HG02610 (cell line): ENCODE data around the gene MYO7B.

Source experiments
- ATAC-seq: cut with Tn5 transposase; IDR thresholded peaks from one replicate; pipeline ENCODE4 v1.9.1; 2021; ENCODE audit warnings: mild to moderate bottlenecking, moderate library complexity; ENCODE audit not compliant: unreplicated experiment

MYO7B gene

DNA sequence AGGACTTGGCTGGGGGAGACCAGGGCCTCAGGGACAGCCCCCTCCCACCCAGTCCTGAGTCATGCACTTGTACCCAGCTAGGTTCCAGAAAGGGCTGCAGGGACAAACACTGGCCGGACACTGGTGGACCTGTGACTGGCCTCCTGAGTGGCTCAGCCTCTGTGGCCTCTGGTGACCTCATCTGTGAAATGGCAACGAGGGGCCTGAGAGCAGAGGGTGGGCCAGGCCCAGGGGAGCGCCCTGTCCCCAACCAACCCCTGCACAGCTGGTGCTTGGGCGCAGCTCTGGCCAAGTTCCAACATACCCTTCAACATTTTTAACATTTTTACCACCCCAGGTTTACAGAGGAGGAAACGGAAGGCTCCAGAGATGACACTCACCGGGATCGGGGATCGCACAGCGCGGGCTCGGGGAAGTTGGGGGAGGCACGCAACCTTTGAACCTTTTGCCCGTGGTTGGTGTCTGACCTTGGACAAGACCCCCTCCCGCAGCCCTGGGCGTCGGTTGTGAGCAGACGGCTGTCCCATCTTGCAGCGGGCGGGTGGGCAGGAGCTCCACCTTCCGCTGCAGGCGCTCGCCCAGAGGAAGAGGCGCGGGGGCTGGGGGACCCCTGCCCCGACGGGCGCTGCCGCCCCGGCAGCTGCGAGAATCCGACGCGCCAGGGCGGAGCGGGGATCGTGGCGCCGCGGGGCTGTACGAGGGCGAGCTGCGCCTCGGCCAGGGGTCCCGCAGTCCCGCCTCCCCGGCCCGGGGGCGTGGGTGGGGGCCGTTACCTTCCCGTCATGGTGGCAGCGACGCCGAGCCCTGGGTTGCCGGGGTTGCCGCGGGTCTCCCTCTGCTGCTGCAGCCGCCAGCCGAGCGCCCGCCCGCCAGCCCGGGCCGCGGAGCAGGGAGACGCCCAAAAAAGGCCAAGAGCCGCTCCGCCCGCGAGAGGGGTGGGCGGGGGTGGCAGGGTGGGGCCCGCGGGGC is 139.0 kb downstream of the MYO7B start:
- ATAC-seq, result no peak

GRCh38 chr2:127675331-127676261 is 140.1 kb downstream of the MYO7B start, which contains the start of gene LIMS2:
Gene LIMS2, minus strand, starts transcription at chr2:127675530. Its CDS starts 506 bp downstream, at chr2:127675024.
- ATAC-seq, result no peak

- no peak for ATAC-seq
Measured at GRCh38 chr2:127676906-127677305, 141.4 kb downstream of the MYO7B start.

GRCh38 chr2:127678531-127678930 is 143.0 kb downstream of the MYO7B start:
- no peak for ATAC-seq

DNA sequence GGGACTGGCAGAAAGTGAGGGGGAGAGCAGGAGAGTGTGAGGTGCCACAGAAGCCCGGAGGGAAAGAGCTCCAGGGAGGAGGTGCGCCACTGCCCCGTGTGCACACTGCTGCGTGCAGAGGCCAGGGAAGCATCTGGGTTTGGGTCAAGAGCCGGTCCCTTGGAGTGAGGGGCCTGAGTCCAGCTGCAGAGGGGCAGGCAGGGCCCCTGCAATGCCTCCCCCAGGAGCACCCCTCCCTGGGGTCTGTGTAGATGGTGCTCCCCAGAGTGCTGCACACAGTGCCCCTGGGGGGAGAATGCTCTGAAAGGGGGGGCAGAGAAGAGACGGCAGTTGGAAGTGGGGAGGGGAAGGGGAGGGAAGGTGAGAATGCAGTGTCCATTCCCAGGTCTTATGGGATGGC is 143.5 kb downstream of the MYO7B start:
- no peak for ATAC-seq

- no peak for ATAC-seq
Measured at GRCh38 chr2:127679680-127680361, 144.3 kb downstream of the MYO7B start.

DNA sequence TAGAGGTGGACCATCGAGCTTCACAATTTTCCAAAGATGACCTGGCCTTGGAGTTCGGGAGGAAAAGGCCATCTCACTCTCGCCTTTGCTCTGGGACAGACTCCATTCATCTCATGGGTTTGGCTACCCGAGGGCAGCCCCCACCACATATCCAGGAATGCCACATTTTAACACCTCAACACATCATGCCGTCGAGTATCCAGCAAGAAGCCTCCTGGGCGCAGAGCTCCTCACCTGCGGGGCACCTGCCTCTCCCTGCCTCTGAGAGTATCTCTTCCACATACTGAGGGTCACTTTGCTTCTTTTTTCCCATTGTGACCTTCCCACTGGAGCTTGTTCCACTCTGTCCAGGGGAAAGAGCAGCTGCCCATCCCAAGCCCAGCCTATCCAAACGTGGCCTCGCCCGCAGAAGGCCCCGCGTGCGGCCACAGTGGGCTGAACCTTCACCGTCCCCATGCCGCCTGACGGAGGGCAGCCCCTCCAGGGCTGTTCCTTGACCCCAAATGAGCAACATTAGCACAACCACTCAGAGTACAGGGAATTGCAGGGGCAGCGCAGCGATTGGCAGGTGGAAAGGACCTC is 145.3 kb downstream of the MYO7B start:
- no peak for ATAC-seq

DNA sequence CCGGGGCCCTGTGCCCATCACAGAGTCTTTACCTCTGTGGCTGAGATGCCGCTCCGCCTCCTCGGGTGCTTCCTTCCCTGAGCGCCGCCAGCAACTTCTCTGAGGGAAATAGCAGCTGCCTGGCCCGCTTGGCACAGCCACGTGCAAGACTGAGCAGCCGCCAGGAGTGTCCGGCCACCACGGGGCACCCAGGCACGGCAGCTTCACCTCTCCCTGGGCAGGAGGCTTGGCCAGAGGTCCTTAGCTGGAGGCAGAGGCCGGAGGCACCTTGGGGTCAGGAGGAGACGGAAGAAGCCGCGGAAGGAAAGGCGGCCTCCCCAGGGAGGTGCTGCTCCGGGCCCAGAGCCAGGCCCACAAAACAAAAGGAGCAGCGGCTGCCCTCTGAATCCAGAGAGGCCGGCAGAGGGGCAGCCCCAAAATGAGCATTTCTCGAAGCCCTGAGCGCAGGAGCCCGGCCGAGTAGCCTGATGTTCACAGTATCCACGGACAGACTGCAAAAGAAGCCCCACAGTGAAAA is 145.9 kb downstream of the MYO7B start:
- no peak for ATAC-seq

DNA sequence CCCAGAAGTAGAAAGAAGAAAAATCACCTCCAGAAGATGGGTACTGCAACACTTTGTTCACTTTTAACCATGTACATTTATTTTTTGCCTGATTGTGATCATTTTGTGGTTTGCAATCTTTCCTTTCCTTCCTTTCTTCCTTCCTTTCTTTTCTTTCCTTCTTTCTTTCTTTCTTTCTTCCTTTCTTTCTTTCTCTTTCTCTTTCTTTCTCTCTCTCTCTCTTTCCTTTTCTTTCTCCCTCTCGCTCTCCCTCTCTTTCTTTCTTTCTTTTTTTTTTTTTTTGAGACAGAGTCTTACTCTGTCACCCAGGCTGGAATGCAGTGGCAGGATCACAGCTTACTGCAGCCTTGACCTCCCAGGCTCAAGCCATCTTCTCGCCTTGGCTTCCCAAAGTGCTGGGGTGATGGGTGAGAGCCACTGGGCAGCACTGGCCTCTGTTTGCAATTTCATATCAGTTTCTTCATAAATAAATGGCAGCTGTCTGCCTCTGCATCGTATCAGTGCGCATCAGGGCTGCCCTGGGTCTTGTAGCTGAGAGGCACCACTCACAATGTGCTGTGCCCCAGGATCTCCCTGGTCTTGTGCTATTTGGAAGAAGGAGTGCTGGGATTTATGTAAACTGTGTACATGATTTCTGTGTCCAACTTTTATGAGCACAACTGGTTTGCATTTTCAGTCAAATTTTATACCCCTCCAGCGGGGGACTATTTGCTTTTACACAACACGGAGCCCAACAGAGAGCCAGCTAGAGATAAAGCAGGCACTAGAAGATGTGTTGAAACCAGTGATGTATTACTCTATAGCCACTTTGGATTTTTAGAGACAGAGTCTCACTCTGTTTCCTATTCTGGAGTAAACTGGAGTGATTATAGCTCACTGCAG is 146.7 kb downstream of the MYO7B start:
- no peak for ATAC-seq

DNA sequence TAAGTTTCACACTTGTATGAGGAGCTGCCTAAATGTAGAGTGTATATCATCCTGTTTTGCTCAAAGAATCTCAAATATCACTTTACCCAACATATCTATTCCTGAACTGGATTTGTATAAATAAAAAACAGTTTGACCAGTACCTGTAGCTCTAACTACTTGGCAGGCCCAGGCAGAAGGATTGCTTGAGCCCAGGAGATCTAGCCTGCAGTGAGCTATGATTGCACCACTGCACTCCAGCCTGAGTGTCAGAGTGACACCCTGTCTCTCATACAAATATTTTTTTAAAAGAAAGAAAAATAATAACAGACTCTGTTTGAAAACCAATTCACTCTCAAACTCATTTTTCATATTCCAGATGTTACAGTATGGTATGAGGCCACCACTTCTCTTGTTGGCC is 147.6 kb downstream of the MYO7B start:
- no peak for ATAC-seq

- ATAC-seq, result no peak
Measured at GRCh38 chr2:127683757-127684156, 148.3 kb downstream of the MYO7B start.

DNA sequence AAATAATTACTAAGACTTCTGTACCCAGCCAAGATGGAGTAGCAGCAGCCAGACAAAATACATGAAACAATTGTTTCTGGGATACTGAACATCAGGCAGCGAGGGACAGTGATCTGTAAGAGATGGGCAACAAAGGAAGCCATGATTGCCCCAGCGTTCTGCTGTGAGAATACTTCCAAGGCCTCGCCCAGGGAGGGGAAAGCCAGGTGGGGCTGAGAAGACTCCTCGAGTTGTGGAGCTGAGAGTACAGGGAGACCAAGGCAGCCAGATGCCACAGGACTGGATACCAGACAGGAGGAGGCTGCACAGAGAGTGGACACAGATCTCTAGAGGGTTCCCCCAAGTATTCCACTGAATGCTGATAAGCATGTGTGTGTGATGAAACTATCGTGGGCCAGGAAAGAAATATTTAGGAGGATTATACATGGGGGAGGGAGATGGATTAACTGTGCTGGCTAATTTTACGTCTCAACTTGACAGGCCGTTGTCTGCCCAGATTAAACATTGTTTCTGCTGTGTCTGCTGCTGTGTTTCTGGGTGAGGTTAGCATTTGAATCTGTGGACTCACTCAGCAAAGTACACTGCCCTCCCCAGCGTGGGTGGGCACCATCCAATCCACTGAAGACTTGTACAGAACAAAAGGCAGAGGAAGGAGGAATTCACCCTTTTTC is 150.1 kb downstream of the MYO7B start:
- ATAC-seq, result no peak
